ENCODE measurements around the gene VSIG4.
"Not testable (repeated sequence)": the region's sequence is repeated elsewhere in the genome, so short reads cannot be mapped to it uniquely, and the experiment has no call there.

The VSIG4 gene

GRCh38 chrX:66039944-66040343, at the start of gene VSIG4:
Gene VSIG4, minus strand, starts transcription at chrX:66040080. Its CDS starts 82 bp downstream, at chrX:66039998.
- DNase-seq, result no peak

- no peak for DNase-seq
Observed at GRCh38 chrX:66076801-66077200, 36.9 kb upstream of the VSIG4 start.

- DNase-seq, result peak; percentile 47
Observed at GRCh38 chrX:66074920-66075879, 35.3 kb upstream of the VSIG4 start.

GRCh38 chrX:66071126-66071525, 31.2 kb upstream of the VSIG4 start:
- no peak for DNase-seq

GRCh38 chrX:66064261-66064660, 24.4 kb upstream of the VSIG4 start:
- DNase-seq, result no peak

- DNase-seq, result not testable (repeated sequence)
Observed at GRCh38 chrX:66057019-66057418, 17.1 kb upstream of the VSIG4 start.

- no peak for DNase-seq
Observed at GRCh38 chrX:66054978-66055377, 15.1 kb upstream of the VSIG4 start.

- no peak for DNase-seq
Observed at GRCh38 chrX:66053414-66053813, 13.5 kb upstream of the VSIG4 start.

GRCh38 chrX:66051980-66052379, 12.1 kb upstream of the VSIG4 start:
- DNase-seq, result no peak

- peak; percentile 6 for DNase-seq
Observed at GRCh38 chrX:66050140-66050569, 10.3 kb upstream of the VSIG4 start.

- no peak for DNase-seq
Observed at GRCh38 chrX:66049056-66049455, 9.2 kb upstream of the VSIG4 start.

- no peak for DNase-seq
Observed at GRCh38 chrX:66046612-66047235, 6.8 kb upstream of the VSIG4 start.

- DNase-seq, result no peak
Observed at GRCh38 chrX:66045894-66046293, 6.0 kb upstream of the VSIG4 start.

- no peak for DNase-seq
Observed at GRCh38 chrX:66043584-66043983, 3.7 kb upstream of the VSIG4 start.

- DNase-seq, result no peak
Observed at GRCh38 chrX:66042307-66043077, 2.6 kb upstream of the VSIG4 start.

GRCh38 chrX:66038115-66038514, 1.8 kb downstream of the VSIG4 start:
- DNase-seq, result no peak

- DNase-seq, result no peak
Observed at GRCh38 chrX:66036231-66036630, 3.6 kb downstream of the VSIG4 start.

GRCh38 chrX:66035667-66036066, 4.2 kb downstream of the VSIG4 start:
- DNase-seq, result no peak

- DNase-seq, result no peak
Observed at GRCh38 chrX:66030505-66031317, 9.2 kb downstream of the VSIG4 start.

- DNase-seq, result no peak
Observed at GRCh38 chrX:66028936-66029335, 10.9 kb downstream of the VSIG4 start.

- no peak for DNase-seq
Observed at GRCh38 chrX:66024570-66024969, 15.3 kb downstream of the VSIG4 start.

- DNase-seq, result no peak
Observed at GRCh38 chrX:66024092-66024467, 15.8 kb downstream of the VSIG4 start.

Data from CD4-positive, alpha-beta T cell treated with Interferon gamma for 1 hour (primary cell).